Measurements from ENCODE around the gene MAPRE2.

MAPRE2 gene

GRCh38 chr18:35045121-35045520 lies 3.9 kb downstream of the MAPRE2 start:
- no peak overlapping the region for H3K9ac ChIP-seq (ENCODE audit: low read depth, low read length)
- no peaks in the 10 kb centered on the region for H3K36me3 ChIP-seq (ENCODE audit: insufficient read depth, low read length)
- no peaks in the 10 kb centered on the region for H3K9me3 ChIP-seq (ENCODE audit: control insufficient read depth, insufficient read depth, low read length)
- peaks cover 23% of the 10 kb centered on the region for H3K4me1 ChIP-seq (ENCODE audit: insufficient read depth, low read length)

GRCh38 chr18:35045806-35046205 lies 4.6 kb downstream of the MAPRE2 start:
- Histone ChIP-seq H3K4me1 (ENCODE audit: insufficient read depth, low read length) (peaks cover 29% of the 10 kb centered on the region), H3K36me3 (ENCODE audit: insufficient read depth, low read length) (no peaks in the 10 kb centered on the region), H3K9me3 (ENCODE audit: control insufficient read depth, insufficient read depth, low read length) (no peaks in the 10 kb centered on the region), H3K9ac (ENCODE audit: low read depth, low read length) (no peak overlapping the region)

GRCh38 chr18:35047697-35048292 lies 6.6 kb downstream of the MAPRE2 start:
- peaks cover 27% of the 10 kb centered on the region for H3K4me1 ChIP-seq (ENCODE audit: insufficient read depth, low read length)
- no peaks in the 10 kb centered on the region for H3K36me3 ChIP-seq (ENCODE audit: insufficient read depth, low read length)
- H3K9ac ChIP-seq (ENCODE audit: low read depth, low read length), result no peak overlapping the region
- no peaks in the 10 kb centered on the region for H3K9me3 ChIP-seq (ENCODE audit: control insufficient read depth, insufficient read depth, low read length)

- Histone ChIP-seq H3K36me3 (ENCODE audit: insufficient read depth, low read length) (no peaks in the 10 kb centered on the region), H3K9ac (ENCODE audit: low read depth, low read length) (no peak overlapping the region), H3K9me3 (ENCODE audit: control insufficient read depth, insufficient read depth, low read length) (no peaks in the 10 kb centered on the region), H3K4me1 (ENCODE audit: insufficient read depth, low read length) (peaks cover 16% of the 10 kb centered on the region)
Measured at GRCh38 chr18:35049111-35050027, 8.2 kb downstream of the MAPRE2 start.

GRCh38 chr18:35050028-35050546 lies 8.9 kb downstream of the MAPRE2 start:
- Histone ChIP-seq H3K4me1 (ENCODE audit: insufficient read depth, low read length) (peaks cover 10% of the 10 kb centered on the region), H3K9me3 (ENCODE audit: control insufficient read depth, insufficient read depth, low read length) (no peaks in the 10 kb centered on the region), H3K9ac (ENCODE audit: low read depth, low read length) (no peak overlapping the region), H3K36me3 (ENCODE audit: insufficient read depth, low read length) (no peaks in the 10 kb centered on the region)

- no peak overlapping the region for H3K9ac ChIP-seq (ENCODE audit: low read depth, low read length)
- H3K4me1 ChIP-seq (ENCODE audit: insufficient read depth, low read length), result peaks cover 10% of the 10 kb centered on the region
- H3K9me3 ChIP-seq (ENCODE audit: control insufficient read depth, insufficient read depth, low read length), result no peaks in the 10 kb centered on the region
- no peaks in the 10 kb centered on the region for H3K36me3 ChIP-seq (ENCODE audit: insufficient read depth, low read length)
Measured at GRCh38 chr18:35050705-35051195, 9.5 kb downstream of the MAPRE2 start.

- no peaks in the 10 kb centered on the region for H3K9me3 ChIP-seq (ENCODE audit: control insufficient read depth, insufficient read depth, low read length)
- H3K9ac ChIP-seq (ENCODE audit: low read depth, low read length), result no peak overlapping the region
- no peaks in the 10 kb centered on the region for H3K36me3 ChIP-seq (ENCODE audit: insufficient read depth, low read length)
- peaks cover 10% of the 10 kb centered on the region for H3K4me1 ChIP-seq (ENCODE audit: insufficient read depth, low read length)
Measured at GRCh38 chr18:35051641-35052377, 10.6 kb downstream of the MAPRE2 start.

GRCh38 chr18:35054401-35054800 lies 13.2 kb downstream of the MAPRE2 start:
- Histone ChIP-seq H3K9ac (ENCODE audit: low read depth, low read length) (no peak overlapping the region), H3K4me1 (ENCODE audit: insufficient read depth, low read length) (peaks cover 10% of the 10 kb centered on the region), H3K9me3 (ENCODE audit: control insufficient read depth, insufficient read depth, low read length) (no peaks in the 10 kb centered on the region), H3K36me3 (ENCODE audit: insufficient read depth, low read length) (no peaks in the 10 kb centered on the region)

- Histone ChIP-seq H3K4me1 (ENCODE audit: insufficient read depth, low read length) (peaks cover 10% of the 10 kb centered on the region), H3K9me3 (ENCODE audit: control insufficient read depth, insufficient read depth, low read length) (no peaks in the 10 kb centered on the region), H3K9ac (ENCODE audit: low read depth, low read length) (no peak overlapping the region)
Measured at GRCh38 chr18:35055105-35055504, 13.9 kb downstream of the MAPRE2 start.

GRCh38 chr18:35055726-35056125 lies 14.5 kb downstream of the MAPRE2 start:
- Histone ChIP-seq H3K36me3 (ENCODE audit: insufficient read depth, low read length) (no peaks in the 10 kb centered on the region), H3K4me1 (ENCODE audit: insufficient read depth, low read length) (peaks cover 4% of the 10 kb centered on the region), H3K9ac (ENCODE audit: low read depth, low read length) (no peak overlapping the region), H3K9me3 (ENCODE audit: control insufficient read depth, insufficient read depth, low read length) (no peaks in the 10 kb centered on the region)

More at GRCh38 chr18:35055105-35055504, 13.9 kb downstream of the MAPRE2 start:
- no peaks in the 10 kb centered on the region for H3K36me3 ChIP-seq (ENCODE audit: insufficient read depth, low read length)

- no peak overlapping the region for H3K9ac ChIP-seq (ENCODE audit: low read depth, low read length)
- H3K9me3 ChIP-seq (ENCODE audit: control insufficient read depth, insufficient read depth, low read length), result no peaks in the 10 kb centered on the region
- peaks cover 5% of the 10 kb centered on the region; the same call in 1 of the 2 replicates for H3K4me1 ChIP-seq (ENCODE audit: insufficient read depth, low read length)
- no peaks in the 10 kb centered on the region for H3K36me3 ChIP-seq (ENCODE audit: insufficient read depth, low read length)
Measured at GRCh38 chr18:35059280-35059927, 18.2 kb downstream of the MAPRE2 start.

- Histone ChIP-seq H3K36me3 (ENCODE audit: insufficient read depth, low read length) (no peaks in the 10 kb centered on the region), H3K9me3 (ENCODE audit: control insufficient read depth, insufficient read depth, low read length) (no peaks in the 10 kb centered on the region), H3K4me1 (ENCODE audit: insufficient read depth, low read length) (peaks cover 5% of the 10 kb centered on the region; the same call in 1 of the 2 replicates), H3K9ac (ENCODE audit: low read depth, low read length) (no peak overlapping the region)
Measured at GRCh38 chr18:35060122-35060815, 19.1 kb downstream of the MAPRE2 start.

GRCh38 chr18:35061336-35061735 lies 20.1 kb downstream of the MAPRE2 start:
- H3K4me1 ChIP-seq (ENCODE audit: insufficient read depth, low read length), result peaks cover 5% of the 10 kb centered on the region; the same call in 1 of the 2 replicates
- no peaks in the 10 kb centered on the region for H3K9me3 ChIP-seq (ENCODE audit: control insufficient read depth, insufficient read depth, low read length)
- no peaks in the 10 kb centered on the region for H3K36me3 ChIP-seq (ENCODE audit: insufficient read depth, low read length)
- no peak overlapping the region for H3K9ac ChIP-seq (ENCODE audit: low read depth, low read length)

All from ES-I3 (cell line).